Neuronal stem cell (in vitro differentiated cells): Measurements from ENCODE around the gene IFNA4.

ENCODE experiments used
- DNase-seq: peaks from one replicate; pipeline ENCODE4 v3.0.0-alpha.2; 2013; ENCODE audit warnings: low spot score
- H2AFZ ChIP-seq: one replicate; pipeline ENCODE4 v1.6.1; 2013; ENCODE audit warnings: mild to moderate bottlenecking, low read length, inconsistent platforms
- H2AK5ac ChIP-seq: 2 replicates; pipeline ENCODE4 v1.6.1; 2013; ENCODE audit warnings: low read depth, mild to moderate bottlenecking, inconsistent platforms, low read length, moderate library complexity, mixed read lengths
- H2BK120ac ChIP-seq: 2 replicates; pipeline ENCODE4 v1.6.1; 2013; ENCODE audit warnings: low read depth, mild to moderate bottlenecking, inconsistent platforms, low read length, moderate library complexity, mixed read lengths
- H2BK12ac ChIP-seq: one replicate; pipeline ENCODE4 v1.6.1; 2013; ENCODE audit warnings: low read length, inconsistent platforms
- H2BK15ac ChIP-seq: 2 replicates; pipeline ENCODE4 v1.6.1; 2013; ENCODE audit warnings: mild to moderate bottlenecking, low read length, inconsistent platforms, mixed read lengths
- H2BK5ac ChIP-seq: one replicate; pipeline ENCODE4 v1.6.1; 2013; ENCODE audit warnings: inconsistent platforms, mild to moderate bottlenecking, low read length, moderate library complexity
- H3K14ac ChIP-seq: one replicate; pipeline ENCODE4 v1.6.1; 2013; ENCODE audit warnings: low read length, inconsistent platforms
- H3K18ac ChIP-seq: 2 replicates; pipeline ENCODE4 v1.6.1; 2013; ENCODE audit warnings: low read length, inconsistent platforms
- H3K23ac ChIP-seq: 2 replicates; pipeline ENCODE4 v1.6.1; 2013; ENCODE audit warnings: low read depth, mild to moderate bottlenecking, mixed read lengths, low read length, inconsistent platforms; ENCODE audit not compliant: poor library complexity
- H3K27ac ChIP-seq: replicated peaks from 3 replicates; pipeline ENCODE4 v1.5.1; 2013; ENCODE audit warnings: low read length, inconsistent platforms
- H3K27me3 ChIP-seq, 3 experiments: 2 replicates each; pipeline ENCODE4 v1.6.1; 2013; ENCODE audit warnings: low read length in 3 of 3, mild to moderate bottlenecking in 2 of 3, inconsistent platforms in 1 of 3, low read depth in 1 of 3, mixed read lengths in 1 of 3, moderate library complexity in 1 of 3; ENCODE audit not compliant: control insufficient read depth in 3 of 3, insufficient read depth in 3 of 3
- H3K36me3 ChIP-seq, 2 donors: replicated peaks in 1 of 2; 2 replicates each; pipeline ENCODE4 v1.6.1; 2013; ENCODE audit warnings: low read length in 2 of 2; ENCODE audit not compliant: control insufficient read depth in 2 of 2, insufficient read depth in 2 of 2
- H3K4ac ChIP-seq: 2 replicates; pipeline ENCODE4 v1.6.1; 2013; ENCODE audit warnings: inconsistent platforms, mild to moderate bottlenecking, low read length, moderate library complexity
- H3K4me1 ChIP-seq, 2 donors: 1 replicate in 1 of 2; 2 replicates in 1 of 2; pipeline ENCODE4 v1.6.1; 2013; ENCODE audit warnings: low read length in 2 of 2, low read depth in 1 of 2; ENCODE audit not compliant: control insufficient read depth in 2 of 2, insufficient read depth in 1 of 2
- H3K4me2 ChIP-seq: one replicate; pipeline ENCODE4 v1.6.1; 2013; ENCODE audit warnings: mild to moderate bottlenecking, low read length, inconsistent platforms; ENCODE audit not compliant: insufficient read depth, poor library complexity, severe bottlenecking
- H3K4me3 ChIP-seq, 2 donors: 2 replicates each; pipeline ENCODE4 v1.5.1; 2013; ENCODE audit warnings: low read length in 2 of 2, mild to moderate bottlenecking in 2 of 2, inconsistent platforms in 1 of 2, moderate library complexity in 1 of 2
- H3K79me1 ChIP-seq: one replicate; pipeline ENCODE4 v1.6.1; 2013; ENCODE audit warnings: low read depth, mild to moderate bottlenecking, inconsistent platforms, low read length, moderate library complexity
- H3K9ac ChIP-seq: one replicate; pipeline ENCODE4 v1.6.1; 2013; ENCODE audit warnings: mild to moderate bottlenecking, low read depth, low read length, inconsistent platforms; ENCODE audit not compliant: poor library complexity
- H3K9me3 ChIP-seq, 2 donors: replicated peaks in 1 of 2; 2 replicates each; pipeline versions ENCODE3 to v1.6.1; 2013; ENCODE audit warnings: low read length in 2 of 2, mild to moderate bottlenecking in 2 of 2, inconsistent platforms in 1 of 2, low read depth in 1 of 2, mixed read lengths in 1 of 2, moderate library complexity in 1 of 2; ENCODE audit not compliant: control insufficient read depth in 2 of 2, insufficient read depth in 1 of 2
- H4K8ac ChIP-seq: one replicate; pipeline ENCODE4 v1.6.1; 2013; ENCODE audit warnings: low read depth, mild to moderate bottlenecking, inconsistent platforms, low read length, moderate library complexity
- H4K91ac ChIP-seq: one replicate; pipeline ENCODE4 v1.6.1; 2013; ENCODE audit warnings: low read length, low read depth, mild to moderate bottlenecking, inconsistent platforms; ENCODE audit not compliant: poor library complexity
- WGBS, 2 donors: extraction: QIAGEN DNeasy Blood & Tissue Kit; methylation state at CpG; one replicate each; pipeline ENCODE4 v1.1.7; 2013; ENCODE audit warnings: missing lambda C conversion rate in 2 of 2, mixed read lengths in 1 of 2; ENCODE audit not compliant: insufficient read length in 2 of 2, insufficient replicate concordance in 1 of 2; ENCODE audit errors: extremely low coverage in 2 of 2; 5-methylcytosine and 5-hydroxymethylcytosine counted together

Gene IFNA4

GRCh38 chr9:21153336-21154017 lies 33.9 kb downstream of the IFNA4 start:
- H3K36me3 ChIP-seq: no peaks in the 10 kb centered on the region
- H3K4me3 ChIP-seq: no peak overlapping the region

GRCh38 chr9:21144603-21145002 lies 42.8 kb downstream of the IFNA4 start:
- Histone ChIP-seq H3K14ac (no peak overlapping the region), H3K27ac (no peak overlapping the region), H2AK5ac (no peak overlapping the region), H2BK5ac (no peak overlapping the region), H3K79me1 (no peaks in the 10 kb centered on the region), H2BK12ac (no peak overlapping the region), H3K4me1 (no peaks in the 10 kb centered on the region), H2BK120ac (no peak overlapping the region), H3K9ac (no peak overlapping the region), H2AFZ (no peak overlapping the region), H3K4ac (no peak overlapping the region), H3K27me3 (no peaks in the 10 kb centered on the region), H3K9me3 (no peaks in the 10 kb centered on the region), H2BK15ac (no peak overlapping the region), H4K8ac (no peak overlapping the region), H3K4me2 (no peak overlapping the region), H3K23ac (no peak overlapping the region), H4K91ac (no peak overlapping the region), H3K4me3 (no peak overlapping the region), H3K36me3 (no peaks in the 10 kb centered on the region), H3K18ac (no peak overlapping the region)
- WGBS, 2 donors: no CpG with 5 or more reads among the region's 1 CpG
- DNase-seq: no peak

More at GRCh38 chr9:21153336-21154017, 33.9 kb downstream of the IFNA4 start:
- Histone ChIP-seq H2AFZ (peak overlapping the region; percentile 89), H3K23ac (no peak overlapping the region), H3K4ac (no peak overlapping the region), H3K4me2 (no peak overlapping the region), H3K27me3 (no peaks in the 10 kb centered on the region), H2BK120ac (no peak overlapping the region), H4K8ac (no peak overlapping the region), H4K91ac (no peak overlapping the region), H2BK5ac (no peak overlapping the region), H3K18ac (no peak overlapping the region), H3K4me1 (no peaks in the 10 kb centered on the region), H2AK5ac (no peak overlapping the region), H2BK12ac (no peak overlapping the region), H3K27ac (no peak overlapping the region), H2BK15ac (no peak overlapping the region), H3K9ac (no peak overlapping the region), H3K9me3 (no peaks in the 10 kb centered on the region), H3K79me1 (no peaks in the 10 kb centered on the region), H3K14ac (no peak overlapping the region)
- no CpG with 5 or more reads among the region's 3 CpGs for WGBS, 2 donors
- peak; percentile 0 for DNase-seq

GRCh38 chr9:21141427-21141882 lies 45.9 kb downstream of the IFNA4 start, which contains the start of gene IFNW1:
Gene IFNW1 (minus strand): TSS chr9:21141832. CDS start chr9:21141570, 262 bp downstream.
- H4K8ac ChIP-seq: no peak within 1 kb of the TSS
- no peaks in the 10 kb centered on the region for H3K4me1 ChIP-seq
- no peak within 1 kb of the TSS for H3K18ac ChIP-seq
- H4K91ac ChIP-seq: no peak within 1 kb of the TSS
- no peak within 1 kb of the TSS for H2AFZ ChIP-seq
- H3K9ac ChIP-seq: no peak within 1 kb of the TSS
- H3K14ac ChIP-seq: no peak within 1 kb of the TSS
- H2BK15ac ChIP-seq: no peak within 1 kb of the TSS
- no peak within 1 kb of the TSS for H2BK12ac ChIP-seq
- no peaks in the 10 kb centered on the region for H3K79me1 ChIP-seq
- H3K36me3 ChIP-seq: no peaks in the 10 kb centered on the region
- no peak within 1 kb of the TSS for H3K4me2 ChIP-seq
- H2AK5ac ChIP-seq: no peak within 1 kb of the TSS
- no peak for DNase-seq
- H3K27me3 ChIP-seq: no peaks in the 10 kb centered on the region
- H3K4ac ChIP-seq: no peak within 1 kb of the TSS
- WGBS, 2 donors: no CpG with 5 or more reads among the region's 1 CpG
- no peak within 1 kb of the TSS for H3K4me3 ChIP-seq
- H3K23ac ChIP-seq: no peak within 1 kb of the TSS
- no peak within 1 kb of the TSS for H2BK120ac ChIP-seq
- H3K9me3 ChIP-seq: no peaks in the 10 kb centered on the region
- no peak within 1 kb of the TSS for H3K27ac ChIP-seq
- no peak within 1 kb of the TSS for H2BK5ac ChIP-seq

GRCh38 chr9:21137020-21137419 lies 50.4 kb downstream of the IFNA4 start:
- H2AK5ac ChIP-seq: no peak overlapping the region
- no peaks in the 10 kb centered on the region for H3K27me3 ChIP-seq
- no peak overlapping the region for H3K18ac ChIP-seq
- H3K9ac ChIP-seq: no peak overlapping the region
- no peak overlapping the region for H3K27ac ChIP-seq
- H3K36me3 ChIP-seq: no peaks in the 10 kb centered on the region
- H2AFZ ChIP-seq: no peak overlapping the region
- no peak overlapping the region for H2BK5ac ChIP-seq
- H2BK15ac ChIP-seq: no peak overlapping the region
- DNase-seq: no peak
- no CpG with 5 or more reads among the region's 1 CpG for WGBS, 2 donors
- H2BK12ac ChIP-seq: no peak overlapping the region
- no peaks in the 10 kb centered on the region for H3K79me1 ChIP-seq
- H3K9me3 ChIP-seq: no peaks in the 10 kb centered on the region
- no peaks in the 10 kb centered on the region for H3K4me1 ChIP-seq
- no peak overlapping the region for H3K23ac ChIP-seq
- H3K4me3 ChIP-seq: no peak overlapping the region
- H4K8ac ChIP-seq: no peak overlapping the region
- no peak overlapping the region for H3K14ac ChIP-seq
- H3K4ac ChIP-seq: no peak overlapping the region
- H4K91ac ChIP-seq: no peak overlapping the region
- no peak overlapping the region for H2BK120ac ChIP-seq
- no peak overlapping the region for H3K4me2 ChIP-seq
